CD14-positive monocyte (primary cell): ENCODE results near the gene DMRT1. TPM values are rescaled to one million over a fixed set of nuclear protein-coding genes. Genes with fewer than 3 reads are reported as not detected.

Experiments used
- DNase-seq, 3 donors: peaks; one replicate each; pipeline ENCODE4 v3.0.0-alpha.2; 2011 to 2022
- H2AFZ ChIP-seq: 2 replicates; pipeline ENCODE4 v1.6.0; 2012; ENCODE audit warnings: mild to moderate bottlenecking, low read depth, low read length, inconsistent platforms; ENCODE audit not compliant: insufficient read depth, poor library complexity, severe bottlenecking
- H3K27ac ChIP-seq, 2 donors: 1 replicate in 1 of 2; 2 replicates in 1 of 2; pipeline ENCODE4 v1.5.1; 2012 to 2013; ENCODE audit warnings: low read length in 2 of 2, control low read depth in 1 of 2, inconsistent platforms in 1 of 2, low read depth in 1 of 2, mild to moderate bottlenecking in 1 of 2
- H3K27me3 ChIP-seq, 2 donors: one replicate each; pipeline versions ENCODE4 v1.6.0 to v1.6.1; 2011 to 2013; ENCODE audit warnings: low read length in 2 of 2; ENCODE audit not compliant: control insufficient read depth in 2 of 2, insufficient read depth in 2 of 2
- H3K36me3 ChIP-seq, 2 donors: replicated peaks in 1 of 2; 1 replicate in 1 of 2; 2 replicates in 1 of 2; pipeline versions ENCODE4 v1.5.1 to v1.6.1; 2012 to 2013; ENCODE audit warnings: low read length in 2 of 2, control low read depth in 1 of 2, inconsistent platforms in 1 of 2, mild to moderate bottlenecking in 1 of 2; ENCODE audit not compliant: insufficient read depth in 2 of 2, control insufficient read depth in 1 of 2
- H3K4me1 ChIP-seq, 2 donors: 1 replicate in 1 of 2; 2 replicates in 1 of 2; pipeline versions ENCODE4 v1.5.1 to v1.6.1; 2012 to 2013; ENCODE audit warnings: low read length in 2 of 2, control low read depth in 1 of 2, inconsistent platforms in 1 of 2, mild to moderate bottlenecking in 1 of 2, moderate library complexity in 1 of 2; ENCODE audit not compliant: insufficient read depth in 2 of 2, control insufficient read depth in 1 of 2
- H3K4me2 ChIP-seq: replicated peaks from 2 replicates; pipeline ENCODE3; 2012; ENCODE audit warnings: low read length, moderate library complexity, mild to moderate bottlenecking; ENCODE audit not compliant: poor library complexity, severe bottlenecking; ENCODE audit errors: extremely low read depth
- H3K4me3 ChIP-seq, 3 experiments: fragments of 200-600 bp in 1 of 3; sonication (generic) in 1 of 3; replicated peaks in 1 of 3; 1 replicate in 2 of 3; 2 replicates in 1 of 3; pipeline ENCODE4 v1.5.1; 2011 to 2013; ENCODE audit warnings: low read length in 3 of 3, mild to moderate bottlenecking in 3 of 3, control low read depth in 2 of 3, low read depth in 2 of 3, inconsistent platforms in 1 of 3, moderate library complexity in 1 of 3
- H3K79me2 ChIP-seq: 2 replicates; pipeline ENCODE4 v1.6.0; 2012; ENCODE audit warnings: mild to moderate bottlenecking, control low read depth, inconsistent platforms, low read length, moderate library complexity; ENCODE audit not compliant: insufficient read depth
- H3K9ac ChIP-seq: 2 replicates; pipeline ENCODE4 v1.6.0; 2017; ENCODE audit warnings: low read length, mild to moderate bottlenecking; ENCODE audit not compliant: insufficient read depth, poor library complexity, severe bottlenecking
- H3K9me3 ChIP-seq, 2 donors: replicated peaks in 1 of 2; 1 replicate in 1 of 2; 2 replicates in 1 of 2; pipeline versions ENCODE4 v1.5.1 to v1.6.1; 2012 to 2013; ENCODE audit warnings: low read length in 2 of 2, control low read depth in 1 of 2; ENCODE audit not compliant: control insufficient read depth in 1 of 2, insufficient read depth in 1 of 2
- H4K20me1 ChIP-seq: 2 replicates; pipeline ENCODE4 v1.6.0; 2012; ENCODE audit warnings: mild to moderate bottlenecking, low read length, control low read depth, moderate library complexity; ENCODE audit not compliant: insufficient read depth
- H3K27ac Mint-ChIP-seq, 7 donors: one replicate each; pipeline ENCODE4 v1.8.0; 2020; ENCODE audit warnings: mild to moderate bottlenecking in 7 of 7, mixed read lengths in 7 of 7, moderate library complexity in 6 of 7, inconsistent platforms in 2 of 7
- H3K27me3 Mint-ChIP-seq, 3 donors: one replicate each; pipeline ENCODE4 v1.8.0; 2021 to 2022; ENCODE audit warnings: low read depth in 3 of 3, mild to moderate bottlenecking in 3 of 3, mixed read lengths in 3 of 3, moderate library complexity in 3 of 3, inconsistent platforms in 1 of 3
- H3K36me3 Mint-ChIP-seq, 2 donors: one replicate each; pipeline ENCODE4 v1.8.0; 2020; ENCODE audit warnings: mixed read lengths in 2 of 2, inconsistent platforms in 1 of 2, mild to moderate bottlenecking in 1 of 2
- H3K4me1 Mint-ChIP-seq: one replicate; pipeline ENCODE4 v1.8.0; 2020; ENCODE audit warnings: mild to moderate bottlenecking, mixed read lengths
- H3K4me3 Mint-ChIP-seq, 2 donors: one replicate each; pipeline ENCODE4 v1.8.0; 2020; ENCODE audit warnings: mild to moderate bottlenecking in 2 of 2, mixed read lengths in 2 of 2, moderate library complexity in 1 of 2
- H3K9me3 Mint-ChIP-seq, 7 donors: one replicate each; pipeline ENCODE4 v1.8.0; 2020 to 2022; ENCODE audit warnings: mixed read lengths in 7 of 7, mild to moderate bottlenecking in 6 of 7, moderate library complexity in 6 of 7, inconsistent platforms in 2 of 7
- WGBS: methylation state at CpG from one replicate; pipeline ENCODE4 v1.1.5; 2013; ENCODE audit warnings: missing lambda C conversion rate; ENCODE audit not compliant: insufficient coverage; 5-methylcytosine and 5-hydroxymethylcytosine counted together
- intact Hi-C, 2 donors: fragments of 100-400 bp; cut with micrococcal nuclease; formaldehyde crosslinking; loops; one replicate each; pipeline versions ENCODE4 v1.15.0 to v1.15.1; 2023
- polyA plus RNA-seq, 3 donors: library from polyadenylated mRNA; depleted of rRNA in 1 of 3; unstranded in 2 of 3; stranded (reverse) in 1 of 3; fragments of 300-500 nt in 2 of 3; fragments of >200 nt in 1 of 3; fragmentation: Illumina TruSeq in 2 of 3; gene quantifications; 1 replicate in 2 of 3; 2 replicates in 1 of 3; pipeline ENCODE4 v1.2.3, GENCODE V29; 2012 to 2021
- TF ChIP-seq, protein P1 (sequence below): fragments of 200-600 bp; IDR thresholded peaks from one replicate; pipeline ENCODE4 v1.8.0; 2022; ENCODE audit warnings: antibody characterized with exemption, mild to moderate bottlenecking

The DMRT1 gene
- polyA plus RNA-seq, 3 donors, result not detected

DNA sequence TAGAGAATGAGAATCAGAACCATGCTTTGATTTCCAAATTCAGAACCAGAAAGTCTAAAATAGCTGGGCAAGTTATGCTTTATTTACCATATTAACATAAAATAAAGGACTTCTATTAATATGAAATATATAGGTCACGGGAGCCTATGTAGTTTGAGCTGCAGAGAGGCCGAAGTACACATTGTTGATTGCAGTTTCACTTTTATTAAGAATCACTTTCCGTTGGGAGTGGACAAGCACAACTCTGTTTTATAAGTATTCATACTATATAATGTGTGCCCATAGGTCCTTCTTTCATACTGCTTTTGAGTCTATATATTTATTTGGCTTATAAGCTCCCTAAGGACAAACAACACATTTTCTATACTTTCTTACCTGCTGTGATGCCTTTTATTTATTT is 76.2 kb downstream of the DMRT1 start:
- Histone ChIP-seq H4K20me1 (no peaks in the 10 kb centered on the region), H3K4me3 (no peak overlapping the region), H3K4me2 (no peak overlapping the region), H3K4me1 (no peaks in the 10 kb centered on the region), H3K27me3 (peaks cover 17 to 45% of the 10 kb centered on the region in 2 donors), H3K79me2 (no peaks in the 10 kb centered on the region), H2AFZ (no peak overlapping the region), H3K27ac (no peak overlapping the region), H3K9me3 (no peaks in the 10 kb centered on the region), H3K36me3 (no peaks in the 10 kb centered on the region), H3K9ac (no peak overlapping the region)
- H3K4me3 Mint-ChIP-seq, result no peak overlapping the region
- no peak overlapping the region for H3K27ac Mint-ChIP-seq
- intact Hi-C loops, result no loop called here
- no peaks in the 10 kb centered on the region for H3K36me3 Mint-ChIP-seq
- WGBS, result no CpG with 5 or more reads among the region's 3 CpGs
- TF ChIP-seq, protein P1, sequence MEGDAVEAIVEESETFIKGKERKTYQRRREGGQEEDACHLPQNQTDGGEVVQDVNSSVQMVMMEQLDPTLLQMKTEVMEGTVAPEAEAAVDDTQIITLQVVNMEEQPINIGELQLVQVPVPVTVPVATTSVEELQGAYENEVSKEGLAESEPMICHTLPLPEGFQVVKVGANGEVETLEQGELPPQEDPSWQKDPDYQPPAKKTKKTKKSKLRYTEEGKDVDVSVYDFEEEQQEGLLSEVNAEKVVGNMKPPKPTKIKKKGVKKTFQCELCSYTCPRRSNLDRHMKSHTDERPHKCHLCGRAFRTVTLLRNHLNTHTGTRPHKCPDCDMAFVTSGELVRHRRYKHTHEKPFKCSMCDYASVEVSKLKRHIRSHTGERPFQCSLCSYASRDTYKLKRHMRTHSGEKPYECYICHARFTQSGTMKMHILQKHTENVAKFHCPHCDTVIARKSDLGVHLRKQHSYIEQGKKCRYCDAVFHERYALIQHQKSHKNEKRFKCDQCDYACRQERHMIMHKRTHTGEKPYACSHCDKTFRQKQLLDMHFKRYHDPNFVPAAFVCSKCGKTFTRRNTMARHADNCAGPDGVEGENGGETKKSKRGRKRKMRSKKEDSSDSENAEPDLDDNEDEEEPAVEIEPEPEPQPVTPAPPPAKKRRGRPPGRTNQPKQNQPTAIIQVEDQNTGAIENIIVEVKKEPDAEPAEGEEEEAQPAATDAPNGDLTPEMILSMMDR, result no peak
- peaks cover 8 to 16% (median 14%) of the 10 kb centered on the region in 3 donors for H3K27me3 Mint-ChIP-seq
- H3K4me1 Mint-ChIP-seq, result no peaks in the 10 kb centered on the region
- DNase-seq, result no peak
- H3K9me3 Mint-ChIP-seq, result peaks cover 0 to 2% (median 0%) of the 10 kb centered on the region in 7 donors

DNA sequence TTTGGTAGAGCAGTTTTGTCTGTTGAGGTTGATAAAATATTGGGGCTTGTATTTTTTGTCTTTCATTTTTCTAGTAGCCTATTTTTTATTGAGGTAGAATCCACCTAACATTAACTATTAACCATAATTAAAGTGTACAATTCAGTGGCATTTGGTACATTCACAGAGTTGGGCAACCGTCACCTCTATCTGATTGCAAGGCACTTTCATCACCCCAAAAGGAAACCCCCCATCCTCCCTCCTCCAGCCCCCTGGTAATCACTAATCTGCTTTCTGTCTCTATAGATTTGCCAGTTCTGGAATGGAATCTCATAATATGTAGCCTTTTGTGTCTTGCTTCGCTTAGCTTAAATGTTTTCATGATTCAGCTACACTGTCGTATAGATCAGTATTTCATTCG is 79.4 kb downstream of the DMRT1 start:
- no peaks in the 10 kb centered on the region for H3K36me3 Mint-ChIP-seq

More for the DNA sequence above, 79.4 kb downstream of the DMRT1 start:
- Histone ChIP-seq H3K4me3 (no peak overlapping the region), H3K9ac (no peak overlapping the region), H3K4me1 (no peaks in the 10 kb centered on the region), H3K9me3 (no peaks in the 10 kb centered on the region), H3K27me3 (peaks cover 17 to 45% of the 10 kb centered on the region in 2 donors), H2AFZ (no peak overlapping the region), H3K79me2 (no peaks in the 10 kb centered on the region), H3K4me2 (no peak overlapping the region), H3K27ac (no peak overlapping the region), H3K36me3 (no peaks in the 10 kb centered on the region), H4K20me1 (no peaks in the 10 kb centered on the region)
- H3K4me3 Mint-ChIP-seq, result no peak overlapping the region
- intact Hi-C loops, result no loop called here
- peaks cover 10 to 15% (median 10%) of the 10 kb centered on the region in 3 donors for H3K27me3 Mint-ChIP-seq
- TF ChIP-seq, protein P1, result no peak
- no peak for DNase-seq
- no CpG with 5 or more reads among the region's 4 CpGs for WGBS
- H3K9me3 Mint-ChIP-seq, result no peaks in the 10 kb centered on the region
- no peaks in the 10 kb centered on the region for H3K4me1 Mint-ChIP-seq
- no peak overlapping the region for H3K27ac Mint-ChIP-seq
